Activated B cell treated with CpG ODN at 0.5 μM for 24 hours (primary cell): Measurements from ENCODE around the gene TAF1A. TPM values are rescaled to one million over a fixed set of nuclear protein-coding genes. Genes with fewer than 3 reads are reported as not detected.

Experiments used
- ATAC-seq: fragments of 200-7000 bp; cut with Tn5 transposase; one replicate; pipeline ENCODE4 v1.10.0; 2021; ENCODE audit warnings: low read depth, mild to moderate bottlenecking, moderate library complexity
- CTCF ChIA-PET: fragments of 350-600 bp; sonication (Branson Sonifier 250); formaldehyde crosslinking; loops from one replicate; lab custom pipeline; 2021; ENCODE audit warnings: antibody characterized with exemption; lab: Charles Lee
- POLR2A ChIA-PET: fragments of 350-600 bp; sonication (Branson Sonifier 250); formaldehyde crosslinking; loops from one replicate; lab custom pipeline; 2021; ENCODE audit warnings: antibody characterized with exemption; lab: Charles Lee
- DNase-seq: peaks from one replicate; pipeline ENCODE4 v3.0.0; 2022
- H3K27ac Mint-ChIP-seq: one replicate; pipeline ENCODE4 v1.8.0; 2020; ENCODE audit warnings: mixed read lengths
- H3K27me3 Mint-ChIP-seq: one replicate; pipeline ENCODE4 v1.8.0; 2021; ENCODE audit warnings: mixed read lengths
- H3K36me3 Mint-ChIP-seq: one replicate; pipeline ENCODE4 v1.8.0; 2021; ENCODE audit warnings: low read depth, mixed read lengths
- H3K4me1 Mint-ChIP-seq: one replicate; pipeline ENCODE4 v1.8.0; 2021; ENCODE audit warnings: mixed read lengths
- H3K4me3 Mint-ChIP-seq: one replicate; pipeline ENCODE4 v1.8.0; 2020; ENCODE audit warnings: mild to moderate bottlenecking, mixed read lengths
- H3K9me3 Mint-ChIP-seq: one replicate; pipeline ENCODE4 v1.8.0; 2020; ENCODE audit warnings: mixed read lengths
- intact Hi-C: fragments of 100-400 bp; cut with micrococcal nuclease; formaldehyde crosslinking; loops from one replicate; pipeline ENCODE4 v1.15.1; 2024
- total RNA-seq: library from RNA; stranded (reverse); gene quantifications from 2 replicates; pipeline ENCODE4 v1.2.3, GENCODE V29; 2022
- TF ChIP-seq, protein P1 (sequence below): fragments of 200-600 bp; IDR thresholded peaks from one replicate; pipeline ENCODE4 v1.8.0; 2022; ENCODE audit warnings: antibody characterized with exemption, mild to moderate bottlenecking

The TAF1A gene
- total RNA-seq, 1 donor from 2014 or later, result 19.1 TPM

DNA sequence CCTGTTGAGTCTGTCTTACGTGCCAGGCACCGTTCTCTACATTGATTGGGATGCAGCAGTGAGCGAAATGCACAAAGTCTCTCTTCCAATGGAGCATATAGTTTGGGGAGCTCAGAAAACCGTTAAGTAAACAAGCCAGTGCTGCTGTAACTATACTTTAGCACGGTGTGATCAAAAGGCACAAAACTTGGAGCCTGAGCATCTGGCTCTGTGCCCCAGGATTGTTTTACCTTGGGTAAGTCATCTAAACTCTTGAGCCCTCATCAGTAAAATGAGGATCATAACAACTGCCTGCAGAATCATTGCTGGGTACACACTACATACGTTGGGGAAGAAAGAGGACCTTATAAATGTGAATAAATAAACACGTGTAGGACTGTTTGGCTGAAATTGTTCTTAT, 43.6 kb downstream of the TAF1A start:
- Mint-ChIP-seq H3K9me3 (no peaks in the 10 kb centered on the region), H3K4me3 (no peak overlapping the region), H3K36me3 (no peaks in the 10 kb centered on the region), H3K4me1 (peaks cover 2% of the 10 kb centered on the region), H3K27ac (no peak overlapping the region), H3K27me3 (peaks cover 21% of the 10 kb centered on the region)
- no peak for ATAC-seq
- DNase-seq, result no peak
- intact Hi-C loops, result no loop called here
- POLR2A ChIA-PET, result no interaction called here
- CTCF ChIA-PET, result no interaction called here
- TF ChIP-seq, protein P1, sequence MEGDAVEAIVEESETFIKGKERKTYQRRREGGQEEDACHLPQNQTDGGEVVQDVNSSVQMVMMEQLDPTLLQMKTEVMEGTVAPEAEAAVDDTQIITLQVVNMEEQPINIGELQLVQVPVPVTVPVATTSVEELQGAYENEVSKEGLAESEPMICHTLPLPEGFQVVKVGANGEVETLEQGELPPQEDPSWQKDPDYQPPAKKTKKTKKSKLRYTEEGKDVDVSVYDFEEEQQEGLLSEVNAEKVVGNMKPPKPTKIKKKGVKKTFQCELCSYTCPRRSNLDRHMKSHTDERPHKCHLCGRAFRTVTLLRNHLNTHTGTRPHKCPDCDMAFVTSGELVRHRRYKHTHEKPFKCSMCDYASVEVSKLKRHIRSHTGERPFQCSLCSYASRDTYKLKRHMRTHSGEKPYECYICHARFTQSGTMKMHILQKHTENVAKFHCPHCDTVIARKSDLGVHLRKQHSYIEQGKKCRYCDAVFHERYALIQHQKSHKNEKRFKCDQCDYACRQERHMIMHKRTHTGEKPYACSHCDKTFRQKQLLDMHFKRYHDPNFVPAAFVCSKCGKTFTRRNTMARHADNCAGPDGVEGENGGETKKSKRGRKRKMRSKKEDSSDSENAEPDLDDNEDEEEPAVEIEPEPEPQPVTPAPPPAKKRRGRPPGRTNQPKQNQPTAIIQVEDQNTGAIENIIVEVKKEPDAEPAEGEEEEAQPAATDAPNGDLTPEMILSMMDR, result no peak

- TF ChIP-seq, protein P1, result no peak
- H3K4me3 Mint-ChIP-seq, result no peak overlapping the region
- intact Hi-C loops, result no loop called here
- peaks cover 2% of the 10 kb centered on the region for H3K4me1 Mint-ChIP-seq
- no peaks in the 10 kb centered on the region for H3K9me3 Mint-ChIP-seq
- H3K36me3 Mint-ChIP-seq, result no peaks in the 10 kb centered on the region
- no peak for DNase-seq
- ChIA-PET POLR2A (no interaction called here), CTCF (no interaction called here)
- ATAC-seq, result no peak
- H3K27me3 Mint-ChIP-seq, result peaks cover 21% of the 10 kb centered on the region
- no peak overlapping the region for H3K27ac Mint-ChIP-seq
These were observed 45.9 kb downstream of the TAF1A start for GRCh38 chr1:222543817-222544216.

DNA sequence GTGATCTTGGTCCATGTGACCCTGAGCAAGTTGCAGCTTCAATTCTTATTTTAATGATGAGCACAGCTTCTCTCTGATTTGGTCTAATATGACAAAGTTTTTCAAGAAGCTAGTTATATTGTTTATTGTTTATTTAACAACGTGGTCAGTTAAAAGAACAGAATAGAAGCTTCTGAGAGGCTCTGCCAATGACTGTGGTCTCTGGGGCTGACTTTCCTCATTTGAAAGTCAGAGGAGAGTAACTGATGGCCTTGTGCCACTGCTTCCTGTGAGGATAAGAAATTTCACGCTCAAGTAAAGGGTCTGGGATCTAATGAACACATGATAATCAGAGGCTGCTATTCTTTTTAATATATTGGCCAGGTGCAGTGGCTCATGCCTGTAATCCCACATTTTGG, 49.1 kb downstream of the TAF1A start:
- intact Hi-C loops, result no loop called here
- peaks cover 16% of the 10 kb centered on the region for H3K27me3 Mint-ChIP-seq
- peaks cover 2% of the 10 kb centered on the region for H3K4me1 Mint-ChIP-seq
- H3K36me3 Mint-ChIP-seq, result no peaks in the 10 kb centered on the region
- H3K27ac Mint-ChIP-seq, result no peak overlapping the region
- ATAC-seq, result no peak
- no peak overlapping the region for H3K4me3 Mint-ChIP-seq
- H3K9me3 Mint-ChIP-seq, result no peaks in the 10 kb centered on the region
- ChIA-PET POLR2A (no interaction called here), CTCF (no interaction called here)
- no peak for DNase-seq
- TF ChIP-seq, protein P1, result no peak

- ATAC-seq (no peak), DNase-seq (no peak)
- TF ChIP-seq, protein P1, result no peak
- intact Hi-C loops, result no loop called here
- Mint-ChIP-seq H3K27ac (no peak overlapping the region), H3K9me3 (no peaks in the 10 kb centered on the region), H3K27me3 (peaks cover 12% of the 10 kb centered on the region), H3K4me3 (no peak overlapping the region), H3K4me1 (no peaks in the 10 kb centered on the region), H3K36me3 (no peaks in the 10 kb centered on the region)
- CTCF ChIA-PET, result no interaction called here
- POLR2A ChIA-PET, result no interaction called here
These were observed 49.7 kb downstream of the TAF1A start for GRCh38 chr1:222539951-222540597.

- H3K9me3 Mint-ChIP-seq, result no peaks in the 10 kb centered on the region
- H3K4me1 Mint-ChIP-seq, result no peaks in the 10 kb centered on the region
- intact Hi-C loops, result no loop called here
- CTCF ChIA-PET, result no interaction called here
- POLR2A ChIA-PET, result no interaction called here
- no peak overlapping the region for H3K4me3 Mint-ChIP-seq
- peaks cover 7% of the 10 kb centered on the region for H3K27me3 Mint-ChIP-seq
- H3K36me3 Mint-ChIP-seq, result no peaks in the 10 kb centered on the region
- ATAC-seq (no peak), DNase-seq (no peak)
- TF ChIP-seq, protein P1, result no peak
- H3K27ac Mint-ChIP-seq, result no peak overlapping the region
These were observed 54.3 kb downstream of the TAF1A start for GRCh38 chr1:222535455-222535854.
